ENCODE measurements around the gene RAET1E. TPM values are rescaled to one million over a fixed set of nuclear protein-coding genes. Genes with fewer than 3 reads are reported as not detected.

The RAET1E gene
- total and polyA plus RNA-seq, 7 donors, result 0.04 to 17.2 (median 3.1) TPM

- H3K36me3 ChIP-seq (ENCODE audit: insufficient read depth in 1 of 2, low read depth in 1 of 2), result no peaks in the 10 kb centered on the region
- WGBS, 3 donors, result 85 to 91% (median 87%) methylated on average over 5 of the region's 5 CpGs
- DNase-seq (no peak), ATAC-seq (no peak)
- no peak overlapping the region for H3K4me3 ChIP-seq
- intact Hi-C loops (cut with DNase I), result no loop called here
- H3K9me3 ChIP-seq, result no peaks in the 10 kb centered on the region
- H3K4me1 ChIP-seq, result peaks cover 48% of the 10 kb centered on the region
- TF ChIP-seq CTCF (IDR thresholded peaks at IDR 0.05), result no peak
- H3K27me3 ChIP-seq (ENCODE audit: insufficient read depth in 3 of 3, low read length in 2 of 3), result no peaks in the 10 kb centered on the region
- peak overlapping the region; percentile 68 for H3K27ac ChIP-seq
These were observed 40.4 kb downstream of the RAET1E start for GRCh38 chr6:149857541-149857940.

- H3K27ac ChIP-seq, result peak overlapping the region; percentile 68
- H3K36me3 ChIP-seq (ENCODE audit: insufficient read depth in 1 of 2, low read depth in 1 of 2), result no peaks in the 10 kb centered on the region
- H3K4me1 ChIP-seq, result peaks cover 46% of the 10 kb centered on the region
- DNase-seq (no peak), ATAC-seq (peak; percentile 41 to 55 (median 46))
- TF ChIP-seq CTCF (IDR thresholded peaks at IDR 0.05), result no peak
- H3K9me3 ChIP-seq, result no peaks in the 10 kb centered on the region
- 64% methylated on average over 10 of the region's 10 CpGs for WGBS, 3 donors
- intact Hi-C loops (cut with DNase I), result no loop called here
- no peak overlapping the region for H3K4me3 ChIP-seq
- H3K27me3 ChIP-seq (ENCODE audit: insufficient read depth in 3 of 3, low read length in 2 of 3), result no peaks in the 10 kb centered on the region
These were observed 41.5 kb downstream of the RAET1E start for GRCh38 chr6:149856256-149856994.

- ATAC-seq, result no peak
- no peak for TF ChIP-seq CTCF (IDR thresholded peaks at IDR 0.05)
- Histone ChIP-seq H3K27me3 (ENCODE audit: insufficient read depth in 3 of 3, low read length in 2 of 3) (no peaks in the 10 kb centered on the region), H3K27ac (peak overlapping the region; percentile 68), H3K4me1 (peaks cover 45% of the 10 kb centered on the region), H3K9me3 (no peaks in the 10 kb centered on the region), H3K4me3 (no peak overlapping the region), H3K36me3 (ENCODE audit: insufficient read depth in 1 of 2, low read depth in 1 of 2) (no peaks in the 10 kb centered on the region)
- intact Hi-C loops (cut with DNase I), result no loop called here
- WGBS, 3 donors, result 67 to 85% (median 77%) methylated on average over 2 of the region's 2 CpGs
- no peak for DNase-seq
These were observed 42.2 kb downstream of the RAET1E start for GRCh38 chr6:149855741-149856140.

- DNase-seq (no peak), ATAC-seq (no peak)
- peak overlapping the region; percentile 68 for H3K27ac ChIP-seq
- intact Hi-C loops (cut with DNase I), result no loop called here
- no peak for TF ChIP-seq CTCF (IDR thresholded peaks at IDR 0.05)
- no peaks in the 10 kb centered on the region for H3K36me3 ChIP-seq (ENCODE audit: insufficient read depth in 1 of 2, low read depth in 1 of 2)
- no peaks in the 10 kb centered on the region for H3K27me3 ChIP-seq (ENCODE audit: insufficient read depth in 3 of 3, low read length in 2 of 3)
- H3K4me3 ChIP-seq, result no peak overlapping the region
- WGBS, 3 donors, result 87 to 91% (median 90%) methylated on average over 5 of the region's 5 CpGs
- no peaks in the 10 kb centered on the region for H3K9me3 ChIP-seq
- peaks cover 44% of the 10 kb centered on the region for H3K4me1 ChIP-seq
These were observed 42.8 kb downstream of the RAET1E start for GRCh38 chr6:149855040-149855654.
